HG03457 (cell line): Measurements from ENCODE around the gene IVL.

Experiments
- ATAC-seq: cut with Tn5 transposase; IDR thresholded peaks from one replicate; pipeline ENCODE4 v1.9.1; 2021; ENCODE audit warnings: moderate number of reproducible peaks; ENCODE audit not compliant: unreplicated experiment

The IVL gene

GRCh38 chr1:152907686-152908601 is at the start of gene IVL:
TSS of gene IVL (plus strand) at chr1:152908546. CDS start at chr1:152909798, 1,252 bp downstream.
- no peak for ATAC-seq

- no peak for ATAC-seq
Measured at GRCh38 chr1:152859696-152860095, 48.6 kb upstream of the IVL start, which contains the start of gene LCE7A. TSS of gene LCE7A (plus strand) at chr1:152859996. CDS start at chr1:152860698, 702 bp downstream.

DNA sequence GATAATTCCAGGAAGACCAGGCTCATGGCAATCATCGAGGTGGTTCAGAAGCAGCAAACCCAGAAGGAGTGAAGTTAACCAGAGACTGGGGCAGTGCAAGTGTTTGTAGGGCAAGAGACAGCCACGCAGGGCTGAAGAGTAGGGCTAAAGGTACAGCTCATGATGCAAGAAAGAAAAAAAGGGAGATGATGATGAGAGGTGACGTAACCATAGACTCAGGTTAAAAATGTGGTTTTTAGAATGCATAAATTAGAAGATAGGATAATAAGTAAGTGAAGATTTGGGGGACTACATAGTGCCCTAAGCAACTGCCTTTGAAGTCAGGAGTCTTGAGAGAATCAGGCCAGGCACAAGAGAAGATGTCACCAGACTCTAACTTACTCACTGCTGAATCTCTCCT is 48.2 kb upstream of the IVL start:
- ATAC-seq = no peak

DNA sequence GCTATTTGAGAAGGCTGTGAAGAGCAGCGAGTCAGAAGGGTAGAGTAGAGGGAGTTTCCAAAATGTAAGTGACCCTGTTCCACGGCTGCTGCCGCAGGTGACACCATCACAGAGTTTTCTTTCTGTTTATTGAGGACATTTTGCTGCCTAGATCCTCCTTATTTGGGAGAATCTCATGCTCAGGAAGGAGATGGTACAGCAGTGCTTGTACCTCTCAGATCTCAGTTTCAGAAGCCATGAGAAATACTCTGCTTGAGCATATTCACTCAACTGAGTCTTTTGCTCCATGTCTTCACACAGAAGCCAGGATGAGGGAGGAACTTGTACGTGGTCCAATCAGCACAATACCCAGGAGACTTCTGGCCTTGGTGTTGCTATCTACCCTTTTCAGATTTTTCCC is 47.0 kb upstream of the IVL start:
- no peak for ATAC-seq

GRCh38 chr1:152864443-152864842 is 43.9 kb upstream of the IVL start:
- ATAC-seq = no peak

DNA sequence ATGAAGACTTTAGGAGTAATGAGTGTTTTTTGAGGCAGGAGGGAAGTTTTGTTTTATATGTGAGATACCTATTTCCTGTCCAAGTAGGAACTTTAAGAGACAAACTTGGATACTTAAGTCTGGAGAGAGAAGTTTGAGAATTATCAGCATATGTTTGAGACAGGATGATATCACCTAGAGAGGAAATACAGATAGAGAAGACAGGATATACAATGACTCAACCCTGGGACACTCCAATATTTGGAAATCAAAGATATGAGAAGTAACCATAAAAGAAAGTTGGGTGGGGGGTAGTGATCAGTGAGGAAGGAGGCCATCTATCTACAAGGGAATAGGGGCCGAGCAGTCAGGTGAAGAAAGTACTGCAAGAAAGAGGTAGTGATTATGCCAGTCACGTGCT is 42.0 kb upstream of the IVL start:
- ATAC-seq = no peak

GRCh38 chr1:152869808-152870419 is 38.4 kb upstream of the IVL start:
- no peak for ATAC-seq

- ATAC-seq = no peak
Measured at GRCh38 chr1:152870831-152871730, 37.3 kb upstream of the IVL start.

DNA sequence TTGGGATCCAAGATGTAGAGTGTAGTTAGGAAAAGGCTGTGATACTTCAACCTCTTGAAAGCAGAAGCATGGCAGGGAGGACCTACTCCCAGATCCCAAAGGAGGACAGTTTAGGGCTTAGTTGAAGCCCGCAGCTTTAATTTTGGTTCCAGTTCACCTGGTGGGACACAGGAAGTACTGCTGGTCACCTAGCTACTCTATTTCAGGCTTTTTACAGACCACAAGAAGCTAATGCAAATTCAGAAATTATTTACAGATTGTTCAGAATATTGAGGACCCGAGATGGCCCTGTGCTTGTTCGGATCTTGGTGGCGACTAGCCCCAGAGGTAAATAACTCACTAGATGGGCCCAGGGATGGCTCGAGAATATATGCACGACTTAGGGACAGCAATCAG is 36.6 kb upstream of the IVL start:
- ATAC-seq = no peak

GRCh38 chr1:152873495-152873894 is 34.9 kb upstream of the IVL start:
- ATAC-seq = no peak

GRCh38 chr1:152876827-152877226 is 31.5 kb upstream of the IVL start:
- no peak for ATAC-seq

GRCh38 chr1:152878042-152878441 is 30.3 kb upstream of the IVL start, which contains the start of gene SMCP:
TSS of gene SMCP (plus strand) at chr1:152878322. CDS start at chr1:152884423, 6,101 bp downstream.
- no peak for ATAC-seq

DNA sequence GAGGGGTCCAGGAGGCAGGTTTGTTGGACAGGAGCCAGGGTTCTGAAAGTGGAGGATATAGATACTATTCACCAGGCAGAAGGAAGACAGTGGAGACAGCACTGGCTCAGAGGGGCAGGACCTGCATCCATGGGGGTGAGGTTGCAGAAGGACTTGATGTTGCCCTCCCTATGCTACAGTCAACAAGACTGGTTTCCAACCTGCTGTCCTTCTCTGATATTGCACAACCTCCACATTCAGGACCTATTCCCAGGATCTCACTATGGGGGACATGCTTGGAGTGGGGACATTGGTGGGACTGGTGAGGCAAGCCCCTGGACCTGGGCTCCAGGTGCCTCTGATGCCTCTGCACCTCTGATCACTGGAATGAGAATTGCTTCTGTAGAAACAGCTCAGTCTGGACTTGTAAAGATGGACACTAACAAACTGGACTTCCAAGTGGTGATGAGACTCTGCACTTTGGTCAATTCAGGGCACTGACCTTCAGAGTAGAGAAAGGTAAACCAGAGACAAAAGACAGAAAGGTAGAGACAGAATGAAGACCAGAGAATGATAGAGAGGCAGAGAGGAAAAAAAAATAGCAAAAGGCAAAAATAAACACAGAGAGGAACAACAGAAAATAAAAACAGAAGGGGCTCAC is 28.7 kb upstream of the IVL start:
- ATAC-seq = no peak

GRCh38 chr1:152880316-152880715 is 28.0 kb upstream of the IVL start:
- no peak for ATAC-seq

GRCh38 chr1:152880907-152881306 is 27.4 kb upstream of the IVL start:
- no peak for ATAC-seq

- ATAC-seq = no peak
Measured at GRCh38 chr1:152884085-152884484, 24.3 kb upstream of the IVL start.

- no peak for ATAC-seq
Measured at GRCh38 chr1:152884506-152884905, 23.8 kb upstream of the IVL start.

GRCh38 chr1:152884966-152885624 is 23.3 kb upstream of the IVL start:
- ATAC-seq = no peak

GRCh38 chr1:152886085-152886484 is 22.3 kb upstream of the IVL start:
- no peak for ATAC-seq

GRCh38 chr1:152886758-152887409 is 21.5 kb upstream of the IVL start:
- ATAC-seq = no peak
